Measurements from ENCODE around the gene C1QL1.

The C1QL1 gene

DNA sequence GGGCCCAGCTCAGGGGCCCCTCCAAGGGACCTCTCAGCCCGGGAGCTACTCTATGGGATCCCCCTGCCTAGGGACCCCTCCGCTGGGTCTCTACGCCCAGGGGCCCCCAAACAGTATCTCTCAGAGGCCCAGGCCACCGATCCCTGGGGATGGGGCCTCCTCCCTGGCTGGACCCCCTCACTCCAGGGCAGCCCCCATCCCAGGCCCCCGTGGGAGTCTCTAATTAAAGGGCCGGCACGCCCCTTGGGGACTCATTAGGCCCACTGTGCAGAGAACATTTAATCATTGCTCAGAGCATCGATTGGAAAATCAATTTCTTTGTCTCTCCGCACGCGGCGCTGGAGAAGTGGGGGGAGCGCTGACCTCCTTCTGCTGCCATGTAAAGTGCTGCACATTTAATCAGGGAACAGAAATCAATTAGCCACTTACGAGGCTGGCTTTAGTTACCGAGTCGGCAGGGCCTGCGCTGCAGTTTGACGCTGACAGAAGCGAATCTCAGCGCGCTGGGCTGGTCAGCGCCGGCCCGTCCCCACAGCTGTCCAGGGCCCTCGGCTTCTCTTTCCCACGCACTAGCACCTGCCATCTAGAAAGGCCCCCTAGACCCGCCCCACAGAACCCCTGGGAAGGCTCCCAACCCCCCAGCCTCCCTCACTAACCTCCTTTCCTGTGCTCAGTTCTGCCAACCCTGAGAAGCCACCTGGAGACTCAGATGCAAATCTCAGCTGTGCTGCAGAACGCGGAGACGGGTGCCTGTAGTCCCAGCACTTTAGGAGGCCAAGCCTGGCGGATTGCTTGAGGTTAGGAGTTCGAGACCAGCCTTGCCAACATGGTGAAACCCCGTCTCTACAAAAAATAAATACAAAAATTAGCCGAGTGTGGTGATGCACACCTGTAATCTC, 20.2 kb upstream of the C1QL1 start:
- no peak for DNase-seq

- peak; percentile 83 for DNase-seq
Measured at GRCh38 chr17:44983563-44983962, 15.5 kb upstream of the C1QL1 start.

GRCh38 chr17:44982113-44982702, 14.1 kb upstream of the C1QL1 start:
- no peak for DNase-seq

GRCh38 chr17:44981221-44981968, 13.3 kb upstream of the C1QL1 start:
- no peak for DNase-seq

DNA sequence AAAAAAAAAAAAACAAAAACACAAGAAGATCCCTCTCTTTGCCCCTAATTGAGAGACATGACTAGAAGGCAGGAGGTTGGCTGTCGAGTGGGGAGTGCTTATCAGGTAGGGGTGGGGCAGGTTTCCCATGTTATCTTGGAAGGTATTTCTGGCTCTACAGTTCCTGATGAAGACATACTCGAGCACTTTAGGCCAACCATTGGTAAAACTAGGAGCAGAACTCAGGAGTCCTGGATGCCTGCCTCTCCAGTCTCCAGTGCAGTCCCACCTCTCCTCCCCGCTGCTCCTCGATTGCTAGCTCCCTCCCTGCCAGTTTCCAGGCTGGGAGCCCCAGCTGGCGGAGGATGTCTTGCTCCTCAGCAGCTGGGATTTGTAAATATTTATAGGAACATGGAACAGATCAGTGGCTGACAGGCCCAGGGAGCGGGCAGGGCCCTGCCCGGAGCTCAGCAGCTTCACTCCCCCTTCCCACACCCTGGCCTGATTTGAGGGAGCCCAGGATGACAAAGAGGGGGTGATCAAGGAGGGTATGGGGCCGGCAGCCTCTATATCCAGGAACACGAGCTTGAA, 11.4 kb upstream of the C1QL1 start:
- DNase-seq, result peak; percentile 18

DNA sequence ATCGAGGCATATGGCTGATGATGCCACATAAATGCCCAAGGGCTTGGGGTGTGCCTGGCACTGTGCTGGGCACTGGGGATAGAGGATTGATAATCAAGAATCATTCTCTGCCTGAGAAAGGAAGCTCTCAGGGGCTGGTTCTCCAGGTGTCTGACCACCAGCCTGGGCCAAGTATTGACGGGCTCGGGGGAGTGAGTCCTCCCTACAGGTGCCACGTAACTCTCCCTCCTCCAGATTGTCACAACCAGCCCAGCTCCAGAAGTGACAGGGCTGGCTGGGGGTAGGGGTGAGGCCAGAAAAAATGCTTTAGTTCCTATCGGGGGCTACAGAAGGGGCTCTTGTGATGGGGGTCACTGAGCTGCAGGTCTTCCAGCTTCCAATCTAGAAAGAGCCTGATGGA, 10.7 kb upstream of the C1QL1 start:
- DNase-seq, result no peak

DNA sequence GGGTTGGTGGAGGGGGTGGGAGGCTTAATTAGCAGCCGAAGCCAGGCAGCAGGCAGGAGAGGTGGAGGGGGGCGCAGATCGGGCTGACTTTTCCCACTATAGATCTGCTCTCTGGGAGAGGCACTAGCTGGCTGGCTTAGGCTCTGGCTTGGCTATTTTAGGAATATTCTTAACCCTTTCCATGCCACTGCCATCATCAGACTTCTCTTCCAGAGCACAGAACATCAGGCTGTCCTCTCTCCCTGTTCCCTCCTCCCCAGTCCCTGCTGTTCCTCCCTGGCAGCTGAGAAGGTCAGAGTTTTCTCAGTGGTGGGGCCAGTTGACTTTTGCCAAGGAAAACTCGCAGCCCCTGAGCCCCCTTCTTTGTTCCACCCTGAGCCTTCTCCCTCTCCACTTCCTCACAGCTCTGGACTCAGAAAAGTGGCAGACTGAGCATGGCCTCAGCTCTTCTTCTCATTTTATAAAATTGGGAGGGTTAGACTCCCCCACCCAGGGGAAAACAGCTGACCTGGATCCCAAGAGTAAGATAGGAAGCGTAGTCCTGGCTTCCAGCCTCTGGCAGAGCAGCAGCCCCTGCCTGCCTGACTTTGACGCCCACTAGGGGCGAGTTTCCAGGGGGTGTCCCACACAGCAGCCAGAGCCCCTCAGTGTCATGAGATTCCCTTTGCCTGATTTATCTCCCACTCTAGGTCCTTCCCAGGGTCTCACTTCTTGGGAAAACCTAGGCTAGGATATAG, 9.9 kb upstream of the C1QL1 start:
- DNase-seq, result no peak

DNA sequence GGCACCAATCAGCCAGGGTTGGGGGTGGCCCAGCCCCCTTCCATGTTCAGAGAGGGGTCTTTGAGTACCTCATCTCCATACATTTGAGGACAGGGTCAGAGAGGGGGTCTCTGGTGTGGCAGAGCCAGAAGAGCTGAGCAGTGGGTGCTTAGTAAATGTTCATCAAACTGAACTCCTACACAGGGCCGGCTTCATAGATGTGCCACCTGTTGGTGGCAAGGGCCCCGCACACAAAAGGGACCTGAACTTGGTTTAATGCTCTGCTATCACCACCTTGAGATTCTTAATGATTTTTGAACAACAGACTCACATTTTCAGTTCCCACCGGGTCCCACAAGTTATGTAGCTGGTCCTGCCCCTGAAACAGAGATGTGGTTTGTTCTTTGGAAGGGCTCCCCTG, 9.0 kb upstream of the C1QL1 start:
- DNase-seq, result no peak

DNA sequence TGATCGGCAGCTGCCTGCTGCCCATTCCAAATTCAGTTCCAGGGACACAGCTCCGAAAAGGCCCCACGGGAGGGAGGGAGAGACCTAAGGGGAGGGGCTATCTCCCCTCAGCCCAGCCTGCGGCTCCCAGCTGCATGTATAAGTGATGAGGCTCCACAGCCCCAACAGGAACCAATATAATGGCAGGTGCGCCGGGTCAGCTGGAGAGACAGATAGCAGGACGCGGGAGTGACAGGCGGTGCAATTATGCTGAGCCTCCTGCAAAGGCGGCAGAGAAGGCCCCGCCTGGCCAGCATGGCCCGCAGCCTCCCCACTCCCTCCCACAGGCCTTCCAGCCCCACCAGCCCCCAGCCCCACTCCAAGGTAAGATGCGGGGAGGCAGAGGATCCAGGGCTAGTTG, 8.1 kb upstream of the C1QL1 start:
- DNase-seq, result no peak

DNA sequence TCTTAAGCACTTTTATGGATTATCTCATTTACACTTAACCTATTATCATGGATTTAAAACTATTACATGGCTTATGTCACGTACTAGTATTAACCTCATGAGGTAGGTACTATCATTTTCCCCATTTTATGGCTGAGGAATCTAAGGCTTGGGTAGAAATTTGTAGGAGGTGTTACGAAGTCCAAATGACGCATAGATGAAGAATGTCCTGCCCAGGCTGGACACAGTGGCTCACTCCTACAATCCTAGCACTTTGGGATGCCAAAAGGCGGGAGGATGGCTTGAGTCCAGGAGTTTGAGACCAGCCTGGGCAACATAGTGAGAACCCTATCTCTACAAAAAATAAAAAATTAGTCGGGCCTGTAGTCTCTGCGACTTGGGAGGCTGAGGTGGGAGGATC, 4.8 kb upstream of the C1QL1 start:
- peak; percentile 94 for DNase-seq

- DNase-seq, result peak; percentile 83
Measured at GRCh38 chr17:44971776-44972483, 3.8 kb upstream of the C1QL1 start.

GRCh38 chr17:44970136-44970741, 2.1 kb upstream of the C1QL1 start:
- peak; percentile 50 for DNase-seq

GRCh38 chr17:44969144-44969780, 1.2 kb upstream of the C1QL1 start:
- DNase-seq, result no peak

GRCh38 chr17:44967907-44968224, 237 bp downstream of the C1QL1 start:
- DNase-seq, result no peak

DNA sequence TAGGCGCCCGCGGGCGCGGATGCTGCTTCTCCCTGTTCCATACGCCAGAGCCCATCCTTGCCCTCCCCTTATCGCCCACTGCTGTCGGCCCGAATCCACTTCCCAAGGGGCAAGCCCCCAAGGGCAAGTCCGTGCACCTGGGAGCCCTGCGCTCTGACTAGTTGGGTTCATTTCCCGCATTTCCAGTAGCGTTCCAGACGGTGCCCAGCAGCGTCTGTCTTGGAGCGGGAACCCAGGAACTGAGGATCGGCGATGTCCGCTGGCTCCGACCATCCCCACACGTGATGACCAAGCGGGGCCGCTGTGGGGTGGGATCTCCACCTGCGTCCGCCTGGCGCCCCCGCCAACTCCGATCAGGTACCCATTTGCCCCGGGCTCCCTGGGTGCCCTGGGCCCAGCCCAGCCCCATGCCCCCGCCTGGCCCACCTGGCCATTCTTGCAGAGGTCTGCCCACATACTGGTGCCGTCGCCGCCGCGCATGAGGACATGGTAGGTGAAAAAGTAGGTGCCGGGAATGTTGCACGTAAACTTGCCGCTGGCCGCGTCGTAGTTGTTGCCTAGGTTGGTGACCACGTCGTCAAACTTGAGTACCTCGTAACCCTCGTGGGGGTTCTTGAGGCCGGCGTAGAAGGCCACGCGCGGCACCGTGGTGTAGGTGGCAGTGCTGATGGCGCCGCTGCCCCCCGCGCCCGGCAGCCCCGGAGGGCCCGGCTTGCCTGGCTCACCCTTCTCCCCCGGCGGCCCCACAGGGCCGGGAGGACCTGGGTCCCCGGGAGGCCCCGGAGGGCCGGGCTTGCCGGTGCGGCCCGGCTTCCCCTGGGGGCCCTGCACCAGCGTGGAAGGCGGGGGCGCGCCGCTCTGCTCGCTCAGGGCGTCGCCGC, 837 bp downstream of the C1QL1 start:
- DNase-seq, result no peak

- no peak for DNase-seq
Measured at GRCh38 chr17:44966348-44967025, 1.6 kb downstream of the C1QL1 start.

GRCh38 chr17:44965481-44966234, 2.4 kb downstream of the C1QL1 start:
- no peak for DNase-seq

DNA sequence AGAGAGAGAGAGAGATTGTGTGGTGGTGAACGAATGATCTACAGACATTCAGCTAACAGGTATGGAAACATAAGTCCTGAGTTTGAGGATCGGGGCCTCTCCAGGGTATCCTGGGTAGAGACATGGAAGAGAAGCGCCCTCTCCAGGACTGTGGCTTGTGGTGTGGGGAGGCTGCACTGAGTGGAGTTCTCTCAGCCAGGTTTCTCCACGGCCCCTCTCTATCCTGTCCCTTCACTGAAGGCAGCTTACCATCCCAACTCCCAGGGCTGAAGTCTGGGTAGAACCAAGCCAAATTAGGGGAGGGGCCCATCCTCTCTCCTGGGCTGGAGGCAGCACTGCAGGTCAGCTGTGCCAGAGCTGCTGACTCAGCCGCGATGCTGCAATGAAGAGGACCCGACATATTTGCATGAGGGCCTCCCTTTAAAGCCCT, 6.2 kb downstream of the C1QL1 start:
- DNase-seq, result no peak

- DNase-seq, result peak; percentile 47
Measured at GRCh38 chr17:44960691-44961090, 7.4 kb downstream of the C1QL1 start.

All from NCI-H226 (cell line).